ENCODE measurements around the gene TLCD1.

- TF ChIP-seq, protein P1, sequence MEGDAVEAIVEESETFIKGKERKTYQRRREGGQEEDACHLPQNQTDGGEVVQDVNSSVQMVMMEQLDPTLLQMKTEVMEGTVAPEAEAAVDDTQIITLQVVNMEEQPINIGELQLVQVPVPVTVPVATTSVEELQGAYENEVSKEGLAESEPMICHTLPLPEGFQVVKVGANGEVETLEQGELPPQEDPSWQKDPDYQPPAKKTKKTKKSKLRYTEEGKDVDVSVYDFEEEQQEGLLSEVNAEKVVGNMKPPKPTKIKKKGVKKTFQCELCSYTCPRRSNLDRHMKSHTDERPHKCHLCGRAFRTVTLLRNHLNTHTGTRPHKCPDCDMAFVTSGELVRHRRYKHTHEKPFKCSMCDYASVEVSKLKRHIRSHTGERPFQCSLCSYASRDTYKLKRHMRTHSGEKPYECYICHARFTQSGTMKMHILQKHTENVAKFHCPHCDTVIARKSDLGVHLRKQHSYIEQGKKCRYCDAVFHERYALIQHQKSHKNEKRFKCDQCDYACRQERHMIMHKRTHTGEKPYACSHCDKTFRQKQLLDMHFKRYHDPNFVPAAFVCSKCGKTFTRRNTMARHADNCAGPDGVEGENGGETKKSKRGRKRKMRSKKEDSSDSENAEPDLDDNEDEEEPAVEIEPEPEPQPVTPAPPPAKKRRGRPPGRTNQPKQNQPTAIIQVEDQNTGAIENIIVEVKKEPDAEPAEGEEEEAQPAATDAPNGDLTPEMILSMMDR (conservative IDR thresholded peaks at IDR 0.05; ENCODE audit: low read depth, low read length), result no peak
- no peak for TF ChIP-seq EZH2 (IDR thresholded peaks at IDR 0.05; ENCODE audit: low read length, unreplicated experiment)
- no peak for TF ChIP-seq EZH2phosphoT487 (IDR thresholded peaks at IDR 0.05; ENCODE audit: borderline replicate concordance, low read length)
Measured at GRCh38 chr17:28728364-28729200, 2.5 kb upstream of the TLCD1 start, which contains the start of gene NEK8.

All from PC-3 (cell line).